Caco-2 (cell line): ENCODE results near the gene G2E3. TPM values are rescaled to one million over a fixed set of nuclear protein-coding genes. Genes with fewer than 3 reads are reported as not detected.

Experiments
- BruUV-seq: library from RNA; stranded (reverse); fragments of 400-500 nt; replicated peaks from 2 replicates; lab custom pipeline; 2021; lab: Mats Ljungman, UMichigan
- CTCF ChIA-PET: fragments of 300-600 bp; sonication (Branson Sonifier 250); formaldehyde crosslinking; loops from one replicate; lab custom pipeline; 2022; ENCODE audit warnings: antibody characterized with exemption; lab: Charles Lee
- POLR2A ChIA-PET: fragments of 300-600 bp; sonication (Branson Sonifier 250); formaldehyde crosslinking; loops from one replicate; lab custom pipeline; 2022; ENCODE audit warnings: antibody characterized with exemption; lab: Charles Lee
- DNase-seq, 2 experiments: peaks; one replicate each; pipeline versions ENCODE4 v3.0.0 to v3.0.0-alpha.2; 2020 to 2022
- H3K27me3 ChIP-seq: replicated peaks from 2 replicates; pipeline ENCODE4 v1.6.0; 2011; ENCODE audit warnings: low read length; ENCODE audit not compliant: control insufficient read depth, insufficient read depth
- H3K36me3 ChIP-seq: 2 replicates; pipeline ENCODE4 v1.5.1; 2011; ENCODE audit warnings: low read length; ENCODE audit not compliant: control insufficient read depth, insufficient read depth
- H3K4me1 ChIP-seq: fragments of 250-450 bp; sonication (Bioruptor Pico); 2 replicates; pipeline ENCODE4 v1.5.1; 2020; ENCODE audit warnings: mild to moderate bottlenecking
- H3K4me3 ChIP-seq: 2 replicates; pipeline ENCODE4 v1.5.1; 2011; ENCODE audit warnings: low read depth, mild to moderate bottlenecking, control low read depth, low read length
- H3K9me3 ChIP-seq: fragments of 250-450 bp; sonication (Bioruptor Pico); 2 replicates; pipeline ENCODE4 v1.5.1; 2020; ENCODE audit warnings: mild to moderate bottlenecking, moderate library complexity
- H3K27ac Mint-ChIP-seq: one replicate; pipeline ENCODE4 v1.8.0; 2022; ENCODE audit warnings: mixed read lengths; ENCODE audit not compliant: unreplicated experiment
- H3K27me3 Mint-ChIP-seq: one replicate; pipeline ENCODE4 v1.8.0; 2022; ENCODE audit warnings: mixed read lengths; ENCODE audit not compliant: insufficient read depth, unreplicated experiment
- H3K36me3 Mint-ChIP-seq: one replicate; pipeline ENCODE4 v1.8.0; 2022; ENCODE audit warnings: mild to moderate bottlenecking, mixed read lengths; ENCODE audit not compliant: insufficient read depth, unreplicated experiment
- H3K4me1 Mint-ChIP-seq: one replicate; pipeline ENCODE4 v1.8.0; 2022; ENCODE audit warnings: low read depth, mixed read lengths; ENCODE audit not compliant: unreplicated experiment
- H3K4me3 Mint-ChIP-seq: one replicate; pipeline ENCODE4 v1.8.0; 2022; ENCODE audit warnings: mild to moderate bottlenecking, moderate library complexity, mixed read lengths; ENCODE audit not compliant: unreplicated experiment
- H3K9me3 Mint-ChIP-seq: one replicate; pipeline ENCODE4 v1.8.0; 2022; ENCODE audit warnings: mixed read lengths; ENCODE audit not compliant: unreplicated experiment
- CTCF ChIP-seq, 2 experiments: fragments of 200-600 bp in 1 of 2; IDR thresholded peaks; 1 replicate in 1 of 2; 2 replicates in 1 of 2; pipeline versions ENCODE4 v1.5.1 to v1.8.0; 2011 to 2022; ENCODE audit warnings: antibody characterized with exemption in 1 of 2, control low read depth in 1 of 2, inconsistent platforms in 1 of 2, low read depth in 1 of 2, low read length in 1 of 2, mild to moderate bottlenecking in 1 of 2, moderate library complexity in 1 of 2; ENCODE audit not compliant: insufficient read depth in 1 of 2, severe bottlenecking in 1 of 2, unreplicated experiment in 1 of 2
- intact Hi-C: fragments of 100-400 bp; cut with micrococcal nuclease; formaldehyde crosslinking; loops from one replicate; pipeline ENCODE4 v1.10.0; 2022; ENCODE audit not compliant: unreplicated experiment
- total RNA-seq: library from RNA; stranded (reverse); gene quantifications from 2 replicates; pipeline ENCODE4 v1.2.3, GENCODE V29; 2022

The G2E3 gene
- total RNA-seq, 1 experiment from 2014 or later: 25.1 TPM

- no peak overlapping the region for H3K4me3 ChIP-seq
- intact Hi-C loops: no loop called here
These were observed 8.6 kb upstream of the G2E3 start for GRCh38 chr14:30550335-30550734.

DNA sequence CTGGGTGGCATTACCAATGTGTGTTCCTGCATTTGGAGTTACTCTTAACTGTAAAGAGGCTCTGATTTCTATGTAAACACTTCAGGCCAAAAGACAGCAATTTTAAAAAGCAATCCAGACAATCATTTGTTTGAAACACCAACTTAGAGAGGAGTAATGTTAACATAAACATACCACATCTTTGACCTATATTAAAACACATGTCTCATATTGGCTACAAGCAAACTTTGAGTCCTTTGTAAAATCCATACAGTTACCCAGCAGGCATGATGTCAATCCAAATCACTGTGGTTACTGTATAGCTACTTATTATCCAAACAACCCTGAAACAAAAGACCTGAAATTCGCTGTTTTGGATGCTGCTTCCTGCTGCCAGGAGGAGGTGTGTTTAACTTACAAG lies 7.5 kb upstream of the G2E3 start:
- intact Hi-C loops: no loop called here
- H3K4me1 Mint-ChIP-seq: no peaks in the 10 kb centered on the region
- no peaks in the 10 kb centered on the region for H3K36me3 Mint-ChIP-seq
- no peaks in the 10 kb centered on the region for H3K27me3 ChIP-seq
- no peak overlapping the region for H3K27ac Mint-ChIP-seq
- no peak for TF ChIP-seq CTCF (IDR thresholded peaks at IDR 0.05; ENCODE audit: insufficient read depth in 1 of 2, low read depth in 1 of 2, low read length in 1 of 2, severe bottlenecking in 1 of 2, unreplicated experiment in 1 of 2)
- no peaks in the 10 kb centered on the region for H3K9me3 Mint-ChIP-seq
- CTCF ChIA-PET: no interaction called here
- H3K9me3 ChIP-seq: peaks cover 3% of the 10 kb centered on the region; the same call in 1 of the 2 replicates
- no peaks in the 10 kb centered on the region for H3K4me1 ChIP-seq
- peaks cover 11% of the 10 kb centered on the region for H3K27me3 Mint-ChIP-seq
- no peaks in the 10 kb centered on the region for H3K36me3 ChIP-seq
- no peak overlapping the region for H3K4me3 Mint-ChIP-seq
- POLR2A ChIA-PET: interaction anchor here (0.6 kb wide), 1 partner anchor 17 kb away, joined by 5 read pairs; no protein-coding TSS in a partner anchor
- no peak for DNase-seq
- no TSS peak for BruUV-seq
- no peak overlapping the region for H3K4me3 ChIP-seq

More at GRCh38 chr14:30550335-30550734, 8.6 kb upstream of the G2E3 start:
- Mint-ChIP-seq H3K36me3 (no peaks in the 10 kb centered on the region), H3K27me3 (peaks cover 11% of the 10 kb centered on the region), H3K9me3 (no peaks in the 10 kb centered on the region), H3K27ac (no peak overlapping the region), H3K4me3 (no peak overlapping the region), H3K4me1 (no peaks in the 10 kb centered on the region)
- POLR2A ChIA-PET: no interaction called here
- TF ChIP-seq CTCF (IDR thresholded peaks at IDR 0.05; ENCODE audit: insufficient read depth in 1 of 2, low read depth in 1 of 2, low read length in 1 of 2, severe bottlenecking in 1 of 2, unreplicated experiment in 1 of 2): no peak
- Histone ChIP-seq H3K9me3 (peaks cover 3% of the 10 kb centered on the region; the same call in 1 of the 2 replicates), H3K36me3 (no peaks in the 10 kb centered on the region), H3K4me1 (no peaks in the 10 kb centered on the region), H3K27me3 (no peaks in the 10 kb centered on the region)
- no peak for DNase-seq
- no TSS peak for BruUV-seq
- CTCF ChIA-PET: no interaction called here

GRCh38 chr14:30553311-30553989 lies 5.5 kb upstream of the G2E3 start:
- Mint-ChIP-seq H3K4me3 (no peak overlapping the region), H3K27ac (no peak overlapping the region), H3K27me3 (peaks cover 11% of the 10 kb centered on the region), H3K9me3 (no peaks in the 10 kb centered on the region), H3K4me1 (no peaks in the 10 kb centered on the region), H3K36me3 (no peaks in the 10 kb centered on the region)
- Histone ChIP-seq H3K9me3 (peaks cover under 1% of the 10 kb centered on the region; the same call in 1 of the 2 replicates), H3K27me3 (no peaks in the 10 kb centered on the region), H3K4me1 (peaks cover 4% of the 10 kb centered on the region; the same call in 1 of the 2 replicates), H3K36me3 (no peaks in the 10 kb centered on the region), H3K4me3 (no peak overlapping the region)
- intact Hi-C loops: no loop called here
- ChIA-PET POLR2A (no interaction called here), CTCF (no interaction called here)
- DNase-seq: no peak
- TF ChIP-seq CTCF (IDR thresholded peaks at IDR 0.05; ENCODE audit: insufficient read depth in 1 of 2, low read depth in 1 of 2, low read length in 1 of 2, severe bottlenecking in 1 of 2, unreplicated experiment in 1 of 2): no peak
- no TSS peak for BruUV-seq
